HepG2 (cell line): ENCODE data around the gene ELL3. TPM values are rescaled to one million over a fixed set of nuclear protein-coding genes. Genes with fewer than 3 reads are reported as not detected.

Experiments
- AGO2 ChIP-seq: fragments of 200-400 bp; formaldehyde crosslinking; optimal IDR thresholded peaks from 2 replicates; pipeline ENCODE3; 2017; ENCODE audit warnings: mild to moderate bottlenecking, low read depth, low read length, moderate library complexity
- GATAD2A ChIP-seq: IDR thresholded peaks from 2 replicates; pipeline ENCODE4 v1.6.1; 2016
- GLI4 ChIP-seq: sonication (generic); formaldehyde crosslinking; IDR thresholded peaks from 2 replicates; pipeline ENCODE4 v1.5.1; 2020; ENCODE audit warnings: missing genetic modification reagents, mild to moderate bottlenecking, moderate library complexity, borderline replicate concordance
- KDM5A ChIP-seq: fragments of 200-600 bp; sonication (generic); IDR thresholded peaks from 2 replicates; pipeline ENCODE4 v1.7.0; 2018; ENCODE audit warnings: antibody characterized with exemption, mild to moderate bottlenecking, low read length, borderline replicate concordance
- KDM5B ChIP-seq: sonication (generic); formaldehyde crosslinking; IDR thresholded peaks from 2 replicates; pipeline ENCODE4 v1.4.0; 2020; ENCODE audit warnings: missing genetic modification reagents, mild to moderate bottlenecking, borderline replicate concordance
- NR2F6 ChIP-seq, 2 experiments: IDR thresholded peaks; 2 replicates each; pipeline ENCODE4 v1.6.1; 2016; ENCODE audit warnings: antibody characterized with exemption in 1 of 2, mild to moderate bottlenecking in 1 of 2
- POLR2A ChIP-seq, 2 experiments: IDR thresholded peaks; 2 replicates each; pipeline ENCODE4 v1.6.1; 2011; ENCODE audit warnings: low read depth in 2 of 2, low read length in 2 of 2, mild to moderate bottlenecking in 1 of 2, moderate library complexity in 1 of 2; ENCODE audit not compliant: insufficient read depth in 1 of 2
- PRDM15 ChIP-seq: sonication (generic); formaldehyde crosslinking; IDR thresholded peaks from 2 replicates; pipeline ENCODE4 v1.4.0; 2020; ENCODE audit warnings: missing genetic modification reagents
- SALL2 ChIP-seq: sonication (generic); formaldehyde crosslinking; IDR thresholded peaks from 2 replicates; pipeline ENCODE4 v1.8.1; 2023; ENCODE audit warnings: mild to moderate bottlenecking, missing genetic modification reagents, inconsistent platforms
- SNAPC2 ChIP-seq: sonication (generic); formaldehyde crosslinking; IDR thresholded peaks from 2 replicates; pipeline ENCODE4 v1.8.1; 2022; ENCODE audit warnings: mild to moderate bottlenecking, missing genetic modification reagents
- SYNCRIP ChIP-seq: fragments of 200-400 bp; formaldehyde crosslinking; IDR thresholded peaks from 2 replicates; pipeline ENCODE4 v1.6.1; 2018; ENCODE audit warnings: mild to moderate bottlenecking, low read depth, low read length; ENCODE audit not compliant: insufficient read depth
- ZNF253 ChIP-seq: sonication (generic); formaldehyde crosslinking; IDR thresholded peaks from 2 replicates; pipeline ENCODE4 v1.8.0; 2022; ENCODE audit warnings: mild to moderate bottlenecking, missing genetic modification reagents, borderline replicate concordance
- ZNF333 ChIP-seq: sonication (generic); formaldehyde crosslinking; IDR thresholded peaks from 2 replicates; pipeline ENCODE4 v1.4.0; 2020; ENCODE audit warnings: mild to moderate bottlenecking, missing genetic modification reagents, borderline replicate concordance
- ZNF558 ChIP-seq: sonication (generic); formaldehyde crosslinking; IDR thresholded peaks from 2 replicates; pipeline ENCODE4 v1.9.0; 2022; ENCODE audit warnings: mild to moderate bottlenecking, missing genetic modification reagents, borderline replicate concordance
- ZNF615 ChIP-seq: sonication (generic); formaldehyde crosslinking; IDR thresholded peaks from 2 replicates; pipeline ENCODE4 v1.5.0; 2020; ENCODE audit warnings: mild to moderate bottlenecking, missing genetic modification reagents, borderline replicate concordance
- ZNF639 ChIP-seq: conservative IDR thresholded peaks from 2 replicates; pipeline ENCODE4 v1.6.1; 2018; ENCODE audit warnings: missing genetic modification reagents
- ZNF713 ChIP-seq: sonication (generic); formaldehyde crosslinking; IDR thresholded peaks from 2 replicates; pipeline ENCODE4 v1.4.0; 2020; ENCODE audit warnings: mild to moderate bottlenecking, missing genetic modification reagents
- polyA plus RNA-seq, 8 experiments: library from polyadenylated mRNA; depleted of rRNA in 3 of 8; stranded (reverse) in 7 of 8; unstranded in 1 of 8; fragments of >200 nt; fragmentation: Illumina TruSeq in 4 of 8; extraction: Trizol in 4 of 8; gene quantifications; 2 replicates each; pipeline versions ENCODE4 v1.2.1 to v1.2.3, GENCODE V29; 2011 to 2016; ENCODE audit warnings: low read depth in 4 of 8, missing spikeins in 1 of 8, mixed read lengths in 1 of 8; ENCODE audit not compliant: insufficient read depth in 1 of 8
- total RNA-seq, 5 experiments: library from RNA; depleted of rRNA; stranded (reverse); fragments of >200 nt; fragmentation: Illumina TruSeq; extraction: Trizol; gene quantifications; 2 replicates each; pipeline ENCODE4 v1.2.3, GENCODE V29; 2016; ENCODE audit warnings: low read depth in 1 of 5
- TF ChIP-seq, protein P1 (sequence below): sonication (generic); formaldehyde crosslinking; IDR thresholded peaks from 2 replicates; pipeline ENCODE4 v1.4.0; 2020; ENCODE audit warnings: missing genetic modification reagents, borderline replicate concordance
- TF ChIP-seq, protein P2 (sequence below): sonication (generic); formaldehyde crosslinking; IDR thresholded peaks from 2 replicates; pipeline ENCODE4 v1.4.0; 2020; ENCODE audit warnings: missing genetic modification reagents

The ELL3 gene
- total and polyA plus RNA-seq, 2 of the 13 experiments (the other 11 are each of a cell fraction or from before 2014, with no cell fraction given): 6.1 to 8.8 TPM

DNA sequence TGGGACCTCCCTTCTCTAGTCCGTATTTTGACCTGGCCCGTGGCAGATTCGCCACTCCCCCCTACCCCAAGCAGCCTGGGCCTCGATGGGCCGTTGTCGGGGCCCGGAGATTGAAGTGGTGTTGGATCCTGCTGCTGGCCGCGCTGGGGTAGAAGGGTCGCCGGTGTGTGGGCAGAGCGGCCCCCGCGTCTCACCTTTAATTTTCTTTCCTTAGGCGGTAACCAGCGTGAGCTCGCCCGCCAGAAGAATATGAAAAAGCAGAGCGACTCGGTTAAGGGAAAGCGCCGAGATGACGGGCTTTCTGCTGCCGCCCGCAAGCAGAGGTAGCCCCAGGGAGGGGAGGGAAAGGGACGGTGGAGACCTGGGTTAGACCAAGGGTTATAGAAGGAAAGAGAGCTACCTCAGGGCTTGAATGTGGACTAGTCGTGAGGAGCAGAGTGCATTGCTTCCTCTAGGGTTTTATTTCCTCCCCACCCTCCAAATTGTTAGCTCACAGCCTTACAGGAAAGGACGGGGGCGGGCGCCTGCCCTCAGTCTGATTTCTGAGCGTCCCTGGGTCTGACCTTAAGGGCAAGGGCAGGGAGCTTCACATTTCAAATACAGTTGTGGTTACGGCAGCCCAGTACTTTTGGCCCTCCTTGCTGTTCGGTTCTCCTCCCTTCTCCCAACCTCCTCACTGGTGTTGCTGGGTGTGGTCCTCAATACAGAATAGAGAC is 16.2 kb upstream of the ELL3 start (continued):
- TF ChIP-seq PRDM15 (no peak), ZNF615 (CRISPR knock-in tag) (no peak), ZNF713 (CRISPR knock-in tag) (0 out of 2 replicates have a peak, but pooled peaks have one; percentile 2), KDM5A (peak; percentile 67; the same call in 1 of the 2 replicates), SALL2 (CRISPR knock-in tag) (no peak), SNAPC2 (CRISPR knock-in tag) (no peak), SYNCRIP (no peak), POLR2A (IDR thresholded peaks at IDR 0.05; ENCODE audit: insufficient read depth in 1 of 2, low read depth in 2 of 2, low read length in 2 of 2) (peak in 1 of 2 experiments; percentile 60; a peak in 2 of 4 replicates), ZNF558 (CRISPR knock-in tag) (no peak), GATAD2A (CRISPR knock-in tag) (no peak), ZNF639 (CRISPR knock-in tag) (no peak), NR2F6 (IDR thresholded peaks at IDR 0.05) (no peak), NR2F6 (CRISPR knock-in tag; IDR thresholded peaks at IDR 0.05) (no peak), ZNF253 (CRISPR knock-in tag) (0 out of 2 replicates have a peak, but pooled peaks have one; percentile 39), AGO2 (peak; percentile 86), KDM5B (0 out of 2 replicates have a peak, but pooled peaks have one; percentile 8), ZNF333 (CRISPR knock-in tag) (0 out of 2 replicates have a peak, but pooled peaks have one; percentile 3), GLI4 (CRISPR knock-in tag) (no peak)
- TF ChIP-seq, protein P1, sequence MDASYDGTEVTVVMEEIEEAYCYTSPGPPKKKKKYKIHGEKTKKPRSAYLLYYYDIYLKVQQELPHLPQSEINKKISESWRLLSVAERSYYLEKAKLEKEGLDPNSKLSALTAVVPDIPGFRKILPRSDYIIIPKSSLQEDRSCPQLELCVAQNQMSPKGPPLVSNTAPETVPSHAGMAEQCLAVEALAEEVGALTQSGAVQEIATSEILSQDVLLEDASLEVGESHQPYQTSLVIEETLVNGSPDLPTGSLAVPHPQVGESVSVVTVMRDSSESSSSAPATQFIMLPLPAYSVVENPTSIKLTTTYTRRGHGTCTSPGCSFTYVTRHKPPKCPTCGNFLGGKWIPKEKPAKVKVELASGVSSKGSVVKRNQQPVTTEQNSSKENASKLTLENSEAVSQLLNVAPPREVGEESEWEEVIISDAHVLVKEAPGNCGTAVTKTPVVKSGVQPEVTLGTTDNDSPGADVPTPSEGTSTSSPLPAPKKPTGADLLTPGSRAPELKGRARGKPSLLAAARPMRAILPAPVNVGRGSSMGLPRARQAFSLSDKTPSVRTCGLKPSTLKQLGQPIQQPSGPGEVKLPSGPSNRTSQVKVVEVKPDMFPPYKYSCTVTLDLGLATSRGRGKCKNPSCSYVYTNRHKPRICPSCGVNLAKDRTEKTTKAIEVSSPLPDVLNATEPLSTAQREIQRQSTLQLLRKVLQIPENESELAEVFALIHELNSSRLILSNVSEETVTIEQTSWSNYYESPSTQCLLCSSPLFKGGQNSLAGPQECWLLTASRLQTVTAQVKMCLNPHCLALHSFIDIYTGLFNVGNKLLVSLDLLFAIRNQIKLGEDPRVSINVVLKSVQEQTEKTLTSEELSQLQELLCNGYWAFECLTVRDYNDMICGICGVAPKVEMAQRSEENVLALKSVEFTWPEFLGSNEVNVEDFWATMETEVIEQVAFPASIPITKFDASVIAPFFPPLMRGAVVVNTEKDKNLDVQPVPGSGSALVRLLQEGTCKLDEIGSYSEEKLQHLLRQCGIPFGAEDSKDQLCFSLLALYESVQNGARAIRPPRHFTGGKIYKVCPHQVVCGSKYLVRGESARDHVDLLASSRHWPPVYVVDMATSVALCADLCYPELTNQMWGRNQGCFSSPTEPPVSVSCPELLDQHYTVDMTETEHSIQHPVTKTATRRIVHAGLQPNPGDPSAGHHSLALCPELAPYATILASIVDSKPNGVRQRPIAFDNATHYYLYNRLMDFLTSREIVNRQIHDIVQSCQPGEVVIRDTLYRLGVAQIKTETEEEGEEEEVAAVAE (CRISPR knock-in tag): 0 out of 2 replicates have a peak, but pooled peaks have one; percentile 14
- TF ChIP-seq, protein P2, sequence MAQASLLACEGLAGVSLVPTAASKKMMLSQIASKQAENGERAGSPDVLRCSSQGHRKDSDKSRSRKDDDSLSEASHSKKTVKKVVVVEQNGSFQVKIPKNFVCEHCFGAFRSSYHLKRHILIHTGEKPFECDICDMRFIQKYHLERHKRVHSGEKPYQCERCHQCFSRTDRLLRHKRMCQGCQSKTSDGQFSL: 0 out of 2 replicates have a peak, but pooled peaks have one; percentile 24
